Vagina (tissue), 2 donors: ENCODE measurements around the gene KLHL21.
A peak's percentile ranks its signal among the peaks of the same experiment; 100 is the strongest.

Experiments
- POLR2A ChIP-seq, 2 donors: fragments of 450-650 bp; IDR thresholded peaks; one replicate each; pipeline ENCODE4 v1.6.1; 2017; ENCODE audit warnings: antibody characterized with exemption in 2 of 2, mild to moderate bottlenecking in 2 of 2, moderate library complexity in 2 of 2
- POLR2AphosphoS5 ChIP-seq, 2 donors: sonication (generic); formaldehyde crosslinking; IDR thresholded peaks; one replicate each; pipeline ENCODE4 v1.9.0; 2017; ENCODE audit warnings: antibody characterized with exemption in 2 of 2, mild to moderate bottlenecking in 2 of 2, low read depth in 1 of 2; ENCODE audit not compliant: insufficient read depth in 1 of 2
- TF ChIP-seq, protein P1 (sequence below), 3 experiments: fragments of 450-650 bp in 2 of 3; fragments of 200-600 bp in 1 of 3; sonication (generic) in 1 of 3; IDR thresholded peaks; one replicate each; pipeline ENCODE4 v1.5.1; 2017 to 2019; ENCODE audit warnings: antibody characterized with exemption in 3 of 3, mild to moderate bottlenecking in 2 of 3, moderate library complexity in 2 of 3

DNA sequence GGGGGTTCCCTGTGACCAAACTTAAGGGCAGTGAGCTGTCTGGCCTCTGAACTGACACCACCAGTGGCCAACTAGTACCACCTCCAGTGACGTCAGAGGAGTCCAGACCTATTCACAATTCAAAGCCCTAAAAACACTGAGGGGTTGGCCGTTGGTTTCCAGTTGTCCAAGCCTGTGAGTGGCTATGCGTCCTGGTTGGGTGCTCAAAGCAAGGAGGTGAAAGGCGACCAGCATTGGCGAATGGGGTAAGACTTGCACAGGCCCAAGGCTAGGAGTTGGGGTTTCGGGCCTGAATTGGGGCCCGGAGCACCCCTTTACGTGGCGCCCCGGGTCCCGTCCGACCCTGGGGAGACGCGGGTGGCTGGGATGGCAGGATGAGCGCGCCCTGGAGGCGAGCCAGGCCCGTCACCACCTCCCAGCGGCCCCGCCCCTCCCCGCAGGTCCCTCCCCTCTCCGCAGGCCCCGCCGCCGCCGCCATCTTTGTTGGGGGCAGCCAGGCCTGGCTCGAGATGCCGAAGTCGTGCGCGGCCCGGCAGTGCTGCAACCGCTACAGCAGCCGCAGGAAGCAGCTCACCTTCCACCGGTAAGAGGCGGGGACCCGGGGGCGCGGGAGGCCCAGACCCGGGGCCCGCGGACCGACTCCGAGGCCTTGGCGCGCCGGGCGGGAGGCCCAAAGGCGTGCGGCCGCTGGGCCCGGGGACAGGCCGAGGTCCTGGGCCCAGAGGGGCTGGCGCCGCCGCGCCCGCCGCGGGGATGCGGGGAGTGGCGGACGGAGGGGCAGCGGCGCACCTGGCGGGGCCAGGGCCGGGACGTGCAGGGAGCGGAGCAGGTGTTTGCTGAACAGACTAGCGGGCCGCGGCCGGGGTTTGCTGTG lies 22.3 kb upstream of the KLHL21 start, which contains the start of gene THAP3:
- TF ChIP-seq, protein P1, sequence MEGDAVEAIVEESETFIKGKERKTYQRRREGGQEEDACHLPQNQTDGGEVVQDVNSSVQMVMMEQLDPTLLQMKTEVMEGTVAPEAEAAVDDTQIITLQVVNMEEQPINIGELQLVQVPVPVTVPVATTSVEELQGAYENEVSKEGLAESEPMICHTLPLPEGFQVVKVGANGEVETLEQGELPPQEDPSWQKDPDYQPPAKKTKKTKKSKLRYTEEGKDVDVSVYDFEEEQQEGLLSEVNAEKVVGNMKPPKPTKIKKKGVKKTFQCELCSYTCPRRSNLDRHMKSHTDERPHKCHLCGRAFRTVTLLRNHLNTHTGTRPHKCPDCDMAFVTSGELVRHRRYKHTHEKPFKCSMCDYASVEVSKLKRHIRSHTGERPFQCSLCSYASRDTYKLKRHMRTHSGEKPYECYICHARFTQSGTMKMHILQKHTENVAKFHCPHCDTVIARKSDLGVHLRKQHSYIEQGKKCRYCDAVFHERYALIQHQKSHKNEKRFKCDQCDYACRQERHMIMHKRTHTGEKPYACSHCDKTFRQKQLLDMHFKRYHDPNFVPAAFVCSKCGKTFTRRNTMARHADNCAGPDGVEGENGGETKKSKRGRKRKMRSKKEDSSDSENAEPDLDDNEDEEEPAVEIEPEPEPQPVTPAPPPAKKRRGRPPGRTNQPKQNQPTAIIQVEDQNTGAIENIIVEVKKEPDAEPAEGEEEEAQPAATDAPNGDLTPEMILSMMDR (IDR thresholded peaks at IDR 0.05): no peak
- no peak for TF ChIP-seq POLR2A (IDR thresholded peaks at IDR 0.05)
- TF ChIP-seq POLR2AphosphoS5 (IDR thresholded peaks at IDR 0.05; ENCODE audit: insufficient read depth in 1 of 2, low read depth in 1 of 2): peak in 1 of 2 donors; percentile 65
